Ectodermal cell (in vitro differentiated cells): ENCODE measurements around the gene MTHFSD.

Source experiments
- H3K27ac ChIP-seq: 2 replicates; pipeline ENCODE4 v1.7.0; 2013; ENCODE audit warnings: mild to moderate bottlenecking, low read depth, low read length; ENCODE audit not compliant: insufficient read depth, poor library complexity, severe bottlenecking
- H3K27me3 ChIP-seq: 2 replicates; pipeline ENCODE4 v1.7.0; 2013; ENCODE audit warnings: mild to moderate bottlenecking, low read length; ENCODE audit not compliant: insufficient read depth, control insufficient read depth, poor library complexity, severe bottlenecking
- H3K36me3 ChIP-seq: one replicate; pipeline ENCODE4 v1.7.0; 2013; ENCODE audit warnings: low read length; ENCODE audit not compliant: control insufficient read depth, insufficient read depth
- H3K4me1 ChIP-seq: one replicate; pipeline ENCODE4 v1.7.0; 2013; ENCODE audit warnings: low read length; ENCODE audit not compliant: control insufficient read depth, insufficient read depth
- H3K4me3 ChIP-seq: 2 replicates; pipeline ENCODE4 v1.7.0; 2013; ENCODE audit warnings: low read depth, low read length, control low read depth; ENCODE audit not compliant: insufficient read depth
- H3K9me3 ChIP-seq: 2 replicates; pipeline ENCODE4 v1.7.0; 2013; ENCODE audit warnings: mild to moderate bottlenecking, low read length, moderate library complexity; ENCODE audit not compliant: control insufficient read depth
- WGBS, 2 experiments: methylation state at CpG; one replicate each; pipeline ENCODE4 v1.1.7; 2013; ENCODE audit warnings: missing lambda C conversion rate in 2 of 2; 5-methylcytosine and 5-hydroxymethylcytosine counted together

MTHFSD gene

GRCh38 chr16:86559802-86560305 is 4.8 kb upstream of the MTHFSD start:
- 90 to 95% methylated on average over 9 of the region's 9 CpGs for WGBS, 2 experiments
- peaks cover 30% of the 10 kb centered on the region for H3K27me3 ChIP-seq
- no peaks in the 10 kb centered on the region for H3K9me3 ChIP-seq
- peaks cover 7% of the 10 kb centered on the region for H3K4me1 ChIP-seq
- no peak overlapping the region for H3K27ac ChIP-seq
- H3K4me3 ChIP-seq: no peak overlapping the region
- H3K36me3 ChIP-seq: no peaks in the 10 kb centered on the region

GRCh38 chr16:86558355-86559193 is 3.5 kb upstream of the MTHFSD start:
- WGBS, 2 experiments: 85 to 86% methylated on average over 27 to 28 of the region's 28 CpGs
- H3K4me1 ChIP-seq: no peaks in the 10 kb centered on the region
- no peaks in the 10 kb centered on the region for H3K9me3 ChIP-seq

GRCh38 chr16:86557587-86557986 is 2.6 kb upstream of the MTHFSD start:
- Histone ChIP-seq H3K36me3 (no peaks in the 10 kb centered on the region), H3K9me3 (no peaks in the 10 kb centered on the region), H3K4me1 (no peaks in the 10 kb centered on the region), H3K27me3 (peaks cover 8% of the 10 kb centered on the region), H3K27ac (no peak overlapping the region), H3K4me3 (no peak overlapping the region)
- WGBS, 2 experiments: 92 to 93% methylated on average over 4 of the region's 4 CpGs

More at GRCh38 chr16:86558355-86559193, 3.5 kb upstream of the MTHFSD start:
- Histone ChIP-seq H3K27me3 (peaks cover 17% of the 10 kb centered on the region), H3K4me3 (no peak overlapping the region), H3K27ac (no peak overlapping the region), H3K36me3 (no peaks in the 10 kb centered on the region)

- Histone ChIP-seq H3K4me1 (no peaks in the 10 kb centered on the region), H3K27ac (no peak overlapping the region), H3K36me3 (no peaks in the 10 kb centered on the region), H3K27me3 (peaks cover 8% of the 10 kb centered on the region), H3K4me3 (no peak overlapping the region), H3K9me3 (no peaks in the 10 kb centered on the region)
- WGBS, 2 experiments: 75% methylated on average over 5 of the region's 5 CpGs
These were observed 1.5 kb upstream of the MTHFSD start for GRCh38 chr16:86556576-86556975.

GRCh38 chr16:86555704-86556075 is 655 bp upstream of the MTHFSD start:
- 67 to 68% methylated on average over 17 of the region's 17 CpGs for WGBS, 2 experiments
- H3K27ac ChIP-seq: no peak overlapping the region
- H3K4me3 ChIP-seq: peak overlapping the region; percentile 79
- H3K9me3 ChIP-seq: no peaks in the 10 kb centered on the region
- peaks cover 8% of the 10 kb centered on the region for H3K27me3 ChIP-seq
- no peaks in the 10 kb centered on the region for H3K4me1 ChIP-seq
- H3K36me3 ChIP-seq: no peaks in the 10 kb centered on the region

- Histone ChIP-seq H3K4me1 (no peaks in the 10 kb centered on the region), H3K27ac (peak overlapping the region; percentile 87), H3K9me3 (no peaks in the 10 kb centered on the region), H3K36me3 (peaks cover under 1% of the 10 kb centered on the region), H3K27me3 (peaks cover 8% of the 10 kb centered on the region), H3K4me3 (peak overlapping the region; percentile 79)
- WGBS, 2 experiments: 9 to 10% methylated on average over 10 of the region's 10 CpGs
These were observed 477 bp downstream of the MTHFSD start for GRCh38 chr16:86554599-86554916.

GRCh38 chr16:86553356-86553755 is 1.7 kb downstream of the MTHFSD start:
- Histone ChIP-seq H3K9me3 (no peaks in the 10 kb centered on the region), H3K27ac (no peak overlapping the region), H3K36me3 (peaks cover 3% of the 10 kb centered on the region), H3K27me3 (peaks cover 6% of the 10 kb centered on the region), H3K4me1 (no peaks in the 10 kb centered on the region), H3K4me3 (no peak overlapping the region)
- 95 to 96% methylated on average over 22 of the region's 22 CpGs for WGBS, 2 experiments

GRCh38 chr16:86550281-86550680 is 4.8 kb downstream of the MTHFSD start:
- Histone ChIP-seq H3K36me3 (peaks cover 9% of the 10 kb centered on the region), H3K27ac (no peak overlapping the region), H3K9me3 (no peaks in the 10 kb centered on the region), H3K4me3 (no peak overlapping the region), H3K4me1 (no peaks in the 10 kb centered on the region), H3K27me3 (no peaks in the 10 kb centered on the region)
- WGBS, 2 experiments: 96 to 97% methylated on average over 5 of the region's 5 CpGs

GRCh38 chr16:86549893-86550190 is 5.2 kb downstream of the MTHFSD start:
- Histone ChIP-seq H3K27ac (no peak overlapping the region), H3K27me3 (no peaks in the 10 kb centered on the region), H3K9me3 (no peaks in the 10 kb centered on the region), H3K36me3 (peaks cover 9% of the 10 kb centered on the region), H3K4me1 (no peaks in the 10 kb centered on the region), H3K4me3 (no peak overlapping the region)
- WGBS, 2 experiments: 95 to 96% methylated on average over 7 of the region's 7 CpGs

GRCh38 chr16:86549076-86549892 is 5.8 kb downstream of the MTHFSD start:
- 82 to 85% methylated on average over 8 of the region's 8 CpGs for WGBS, 2 experiments
- Histone ChIP-seq H3K4me1 (no peaks in the 10 kb centered on the region), H3K27me3 (no peaks in the 10 kb centered on the region), H3K36me3 (peaks cover 9% of the 10 kb centered on the region), H3K9me3 (no peaks in the 10 kb centered on the region), H3K4me3 (no peak overlapping the region), H3K27ac (no peak overlapping the region)
